Heart left ventricle (tissue), 16 donors: ENCODE data around the gene NETO2. TPM values are rescaled to one million over a fixed set of nuclear protein-coding genes. Genes with fewer than 3 reads are reported as not detected.

ENCODE experiments used
- ATAC-seq, 4 donors: fragments of 200-7000 bp; cut with Tn5 transposase; one replicate each; pipeline ENCODE4 v1.9.1; 2020 to 2022; ENCODE audit warnings: moderate library complexity in 4 of 4, mild to moderate bottlenecking in 3 of 4, moderate number of reproducible peaks in 1 of 4
- DNase-seq, 5 donors: peaks; one replicate each; pipeline ENCODE4 v3.0.0-alpha.2; 2020
- H3K27ac ChIP-seq, 12 donors: fragments of 200-600 bp; sonication (generic) in 4 of 12; one replicate each; pipeline versions ENCODE4 v1.5.0 to v1.8.0; 2016 to 2022; ENCODE audit warnings: mild to moderate bottlenecking in 2 of 12
- H3K27me3 ChIP-seq, 9 donors: fragments of 200-600 bp; sonication (generic) in 2 of 9; one replicate each; pipeline versions ENCODE4 v1.5.1 to v1.8.0; 2016 to 2022; ENCODE audit warnings: mild to moderate bottlenecking in 3 of 9
- H3K36me3 ChIP-seq, 9 donors: fragments of 200-600 bp; sonication (generic) in 2 of 9; one replicate each; pipeline versions ENCODE4 v1.5.0 to v1.8.0; 2018 to 2022; ENCODE audit warnings: mild to moderate bottlenecking in 2 of 9
- H3K4me1 ChIP-seq, 12 donors: fragments of 200-600 bp; sonication (generic) in 4 of 12; one replicate each; pipeline versions ENCODE4 v1.5.0 to v1.8.0; 2016 to 2022; ENCODE audit warnings: mild to moderate bottlenecking in 3 of 12
- H3K4me3 ChIP-seq, 12 donors: fragments of 200-600 bp; sonication (generic) in 4 of 12; one replicate each; pipeline versions ENCODE4 v1.5.0 to v1.8.0; 2017 to 2022; ENCODE audit warnings: mild to moderate bottlenecking in 9 of 12, moderate library complexity in 4 of 12
- H3K9me3 ChIP-seq, 12 donors: fragments of 200-600 bp; sonication (generic) in 4 of 12; one replicate each; pipeline versions ENCODE4 v1.5.0 to v1.8.0; 2016 to 2022; ENCODE audit warnings: mild to moderate bottlenecking in 1 of 12
- CTCF ChIP-seq, 12 donors: fragments of 200-600 bp; sonication (generic) in 4 of 12; IDR thresholded peaks; one replicate each; pipeline versions ENCODE4 v1.5.0 to v1.8.0; 2018 to 2022; ENCODE audit warnings: antibody characterized with exemption in 12 of 12, mild to moderate bottlenecking in 5 of 12
- POLR2A ChIP-seq, 2 donors: fragments of 450-650 bp; IDR thresholded peaks; one replicate each; pipeline ENCODE4 v1.6.1; 2017; ENCODE audit warnings: antibody characterized with exemption in 2 of 2, mild to moderate bottlenecking in 2 of 2, moderate library complexity in 2 of 2
- WGBS, 4 donors: extraction: QIAGEN DNeasy Blood & Tissue Kit in 2 of 4; methylation state at CpG; one replicate each; pipeline versions ENCODE4 v1.1.5 to v1.1.7; 2013 to 2018; 5-methylcytosine and 5-hydroxymethylcytosine counted together
- intact Hi-C, 10 donors: fragments of 100-400 bp; cut with DNase I; formaldehyde crosslinking; loops; one replicate each; pipeline versions ENCODE4 v1.11.1 to v1.14.2; 2022
- polyA plus RNA-seq, 2 donors: library from polyadenylated mRNA; stranded (reverse); fragments of 200-250 nt; gene quantifications; one replicate each; pipeline ENCODE4 v1.2.3, GENCODE V29; 2013
- total RNA-seq, 9 donors: library from RNA; depleted of rRNA in 2 of 9; stranded (reverse); fragments of >200 nt in 2 of 9; fragmentation: NEBNext Ultra II Directional in 3 of 9; extraction: Animal tissue kit (Norgen Biotek cat#: 25700) in 3 of 9; gene quantifications; one replicate each; pipeline versions ENCODE4 v1.1.0 to v1.2.4, GENCODE V29; 2016 to 2023
- donor health status: ischemic (EF 13 %, LVEDD 7.1; RV severe dilation, severe dysfunction).
- donor health status: healthy with polysubstance abuse.
- donor health status: DM: no; HTN: yes; CAD: no.
- donor health status: DM: no; HTN: no; CAD: no.
- donor health status: ischemic (EF 25% LVEDD 6.9; RV normal size, moderate dysfunction).
- donor health status: ischemic (EF 25% LVEDD 5.7; RV mildly dilated, moderate dysfunction).
- donor health status: healthy.
- donor health status: DM: yes; HTN: yes; CAD: no.
- donor health status: ischemic (EF 35%, LVEDD 5.7; RV mildly dilated, moderate dysfunction).
- donor health status: nonischemic (EF 11% LVEDD 7.7; RV severe dilation, severe dysfunction).
- donor health status: DM: yes; HTN: yes; CAD: no.
- donor health status: PGD.
- donor health status: ischemic (EF 29% LVEDD 5.4; RV normal size, mild dysfunction).
- donor health status: nonischemic (EF 23%, LVEDD 6.1; RV moderate dilation, normal function).

NETO2 gene
- total and polyA plus RNA-seq, 11 donors, result 1.0 to 7.8 (median 2.3) TPM

GRCh38 chr16:47055136-47055885 lies 88.4 kb downstream of the NETO2 start:
- Histone ChIP-seq H3K4me1 (no peaks in the 10 kb centered on the region), H3K36me3 (no peaks in the 10 kb centered on the region), H3K9me3 (no peaks in the 10 kb centered on the region), H3K4me3 (no peak overlapping the region), H3K27me3 (no peaks in the 10 kb centered on the region), H3K27ac (no peak overlapping the region)
- intact Hi-C loops, result no loop called here
- DNase-seq (no peak), ATAC-seq (no peak)
- 89 to 90% (median 89%) methylated on average over 14 to 26 of the region's 26 CpGs for WGBS, 4 donors
- no peak for TF ChIP-seq POLR2A (IDR thresholded peaks at IDR 0.05)
- no peak for TF ChIP-seq CTCF (IDR thresholded peaks at IDR 0.05)

- Histone ChIP-seq H3K9me3 (no peaks in the 10 kb centered on the region), H3K4me1 (no peaks in the 10 kb centered on the region), H3K4me3 (no peak overlapping the region), H3K36me3 (no peaks in the 10 kb centered on the region), H3K27ac (no peak overlapping the region), H3K27me3 (no peaks in the 10 kb centered on the region)
- TF ChIP-seq CTCF (IDR thresholded peaks at IDR 0.05), result no peak
- no peak for TF ChIP-seq POLR2A (IDR thresholded peaks at IDR 0.05)
- WGBS, 4 donors, result 87 to 91% (median 90%) methylated on average over 5 to 7 of the region's 7 CpGs
- intact Hi-C loops, result no loop called here
- ATAC-seq (no peak), DNase-seq (no peak)
Measured at GRCh38 chr16:47054306-47054705, 89.4 kb downstream of the NETO2 start.

- Histone ChIP-seq H3K36me3 (no peaks in the 10 kb centered on the region), H3K9me3 (no peaks in the 10 kb centered on the region), H3K4me1 (no peaks in the 10 kb centered on the region), H3K27me3 (no peaks in the 10 kb centered on the region), H3K27ac (no peak overlapping the region), H3K4me3 (no peak overlapping the region)
- ATAC-seq, result no peak
- DNase-seq, result no peak
- intact Hi-C loops, result no loop called here
- 94 to 98% (median 96%) methylated on average over 5 of the region's 5 CpGs for WGBS, 4 donors
- no peak for TF ChIP-seq POLR2A (IDR thresholded peaks at IDR 0.05)
- TF ChIP-seq CTCF (IDR thresholded peaks at IDR 0.05), result no peak
Measured at GRCh38 chr16:47053895-47054294, 89.8 kb downstream of the NETO2 start.

- intact Hi-C loops, result no loop called here
- TF ChIP-seq CTCF (IDR thresholded peaks at IDR 0.05) (no peak), POLR2A (IDR thresholded peaks at IDR 0.05) (no peak)
Measured at GRCh38 chr16:47052666-47053640, 90.8 kb downstream of the NETO2 start.

More at GRCh38 chr16:47052666-47053640, 90.8 kb downstream of the NETO2 start:
- no peaks in the 10 kb centered on the region for H3K9me3 ChIP-seq
- H3K4me1 ChIP-seq, result no peaks in the 10 kb centered on the region
- no peak for DNase-seq
- ATAC-seq, result no peak
- H3K4me3 ChIP-seq, result no peak overlapping the region
- no peaks in the 10 kb centered on the region for H3K27me3 ChIP-seq
- 92 to 95% (median 94%) methylated on average over 11 to 13 of the region's 13 CpGs for WGBS, 4 donors
- no peaks in the 10 kb centered on the region for H3K36me3 ChIP-seq
- no peak overlapping the region for H3K27ac ChIP-seq
